Vagina (tissue), 2 donors: ENCODE measurements around the gene FGGY.

Experiments
- CTCF ChIP-seq, 3 experiments: fragments of 450-650 bp in 2 of 3; fragments of 200-600 bp in 1 of 3; sonication (generic) in 1 of 3; IDR thresholded peaks; one replicate each; pipeline ENCODE4 v1.5.1; 2017 to 2019; ENCODE audit warnings: antibody characterized with exemption in 3 of 3, mild to moderate bottlenecking in 2 of 3, moderate library complexity in 2 of 3
- POLR2A ChIP-seq, 2 donors: fragments of 450-650 bp; IDR thresholded peaks; one replicate each; pipeline ENCODE4 v1.6.1; 2017; ENCODE audit warnings: antibody characterized with exemption in 2 of 2, mild to moderate bottlenecking in 2 of 2, moderate library complexity in 2 of 2
- POLR2AphosphoS5 ChIP-seq, 2 donors: sonication (generic); formaldehyde crosslinking; IDR thresholded peaks; one replicate each; pipeline ENCODE4 v1.9.0; 2017; ENCODE audit warnings: antibody characterized with exemption in 2 of 2, mild to moderate bottlenecking in 2 of 2, low read depth in 1 of 2; ENCODE audit not compliant: insufficient read depth in 1 of 2

- no peak for TF ChIP-seq POLR2A (IDR thresholded peaks at IDR 0.05)
- TF ChIP-seq CTCF (IDR thresholded peaks at IDR 0.05): no peak
- no peak for TF ChIP-seq POLR2AphosphoS5 (IDR thresholded peaks at IDR 0.05; ENCODE audit: insufficient read depth in 1 of 2, low read depth in 1 of 2)
Measured at GRCh38 chr1:59406437-59407164, 109.7 kb downstream of the FGGY start.
